SK-N-SH (cell line): Measurements from ENCODE around the gene MAP3K13. TPM values are rescaled to one million over a fixed set of nuclear protein-coding genes. Genes with fewer than 3 reads are reported as not detected.

Experiments used
- CTCF ChIA-PET: fragments of 300-600, 350-600 bp; formaldehyde crosslinking; extraction: SDS; loops from one replicate; lab custom pipeline; 2021; lab: Yijun Ruan, JAX
- POLR2A ChIA-PET: fragments of 350-600 bp; sonication (Branson Sonifier 250); formaldehyde crosslinking; extraction: SDS; loops from one replicate; lab custom pipeline; 2020; ENCODE audit warnings: antibody characterized with exemption, inconsistent platforms; lab: Yijun Ruan, JAX
- DNase-seq: peaks from one replicate; pipeline ENCODE4 v3.0.0; 2012
- H2AFZ ChIP-seq: fragments of 200-600 bp; sonication (generic); 2 replicates; pipeline ENCODE4 v1.8.1; 2016; ENCODE audit warnings: antibody characterized with exemption, mild to moderate bottlenecking, low read depth
- H3F3A ChIP-seq: fragments of 200-600 bp; sonication (generic); replicated peaks from 2 replicates; pipeline ENCODE3; 2016; ENCODE audit warnings: antibody characterized with exemption, mild to moderate bottlenecking; ENCODE audit not compliant: insufficient read depth
- H3K27ac ChIP-seq, 2 experiments: fragments of 200-500 bp in 1 of 2; fragments of 200-600 bp in 1 of 2; sonication (Bioruptor generic) in 1 of 2; sonication (generic), shearing (Covaris generic) in 1 of 2; 2 replicates each; pipeline versions ENCODE4 v1.5.1 to v1.6.1; 2014 to 2016; ENCODE audit warnings: low read depth in 2 of 2, inconsistent platforms in 1 of 2, low read length in 1 of 2, mild to moderate bottlenecking in 1 of 2, mixed read lengths in 1 of 2
- H3K27me3 ChIP-seq: fragments of 200-600 bp; sonication (generic), shearing (Covaris generic); 2 replicates; pipeline ENCODE4 v1.6.1; 2016; ENCODE audit warnings: mixed run types; ENCODE audit not compliant: insufficient read depth
- H3K36me3 ChIP-seq, 2 experiments: fragments of 200-500 bp in 1 of 2; fragments of 200-600 bp in 1 of 2; sonication (Bioruptor generic) in 1 of 2; sonication (generic) in 1 of 2; replicated peaks in 1 of 2; 2 replicates each; pipeline versions ENCODE3 to v1.5.1; 2014 to 2016; ENCODE audit warnings: low read length in 1 of 2, mild to moderate bottlenecking in 1 of 2; ENCODE audit not compliant: insufficient read depth in 2 of 2, control insufficient read depth in 1 of 2
- H3K4me1 ChIP-seq, 2 experiments: fragments of 200-500 bp in 1 of 2; fragments of 200-600 bp in 1 of 2; sonication (Bioruptor generic) in 1 of 2; sonication (generic), shearing (Covaris generic) in 1 of 2; 2 replicates each; pipeline versions ENCODE4 v1.5.1 to v1.6.1; 2014 to 2016; ENCODE audit warnings: low read depth in 1 of 2, low read length in 1 of 2, mixed run types in 1 of 2; ENCODE audit not compliant: insufficient read depth in 2 of 2, control insufficient read depth in 1 of 2
- H3K4me2 ChIP-seq: fragments of 200-600 bp; sonication (generic), shearing (Covaris generic); 2 replicates; pipeline ENCODE4 v1.6.1; 2017; ENCODE audit warnings: mixed run types
- H3K4me3 ChIP-seq, 2 experiments: fragments of 200-500 bp in 1 of 2; fragments of 200-600 bp in 1 of 2; sonication (Bioruptor generic) in 1 of 2; sonication (generic), shearing (Covaris generic) in 1 of 2; 2 replicates each; pipeline versions ENCODE4 v1.5.1 to v1.8.1; 2014 to 2016; ENCODE audit warnings: low read depth in 2 of 2, inconsistent platforms in 1 of 2, low read length in 1 of 2, mild to moderate bottlenecking in 1 of 2, mixed read lengths in 1 of 2, moderate library complexity in 1 of 2
- H3K79me2 ChIP-seq: fragments of 200-600 bp; sonication (generic); 2 replicates; pipeline ENCODE4 v1.8.1; 2017; ENCODE audit warnings: mild to moderate bottlenecking; ENCODE audit not compliant: insufficient read depth
- H3K9ac ChIP-seq: fragments of 200-600 bp; sonication (generic); 2 replicates; pipeline ENCODE4 v1.6.1; 2017; ENCODE audit warnings: mixed run types
- H3K9me2 ChIP-seq: fragments of 200-600 bp; sonication (generic); 2 replicates; pipeline ENCODE4 v1.6.1; 2017; ENCODE audit warnings: mixed run types
- H3K9me3 ChIP-seq: fragments of 200-600 bp; sonication (generic); 2 replicates; pipeline ENCODE4 v1.6.1; 2017; ENCODE audit warnings: mixed run types, mild to moderate bottlenecking, moderate library complexity
- H4K20me1 ChIP-seq: fragments of 200-600 bp; sonication (generic); 2 replicates; pipeline ENCODE4 v1.6.1; 2017; ENCODE audit warnings: mild to moderate bottlenecking, mixed run types; ENCODE audit not compliant: insufficient read depth
- CHD2 ChIP-seq: fragments of 150-350 bp; IDR thresholded peaks from 2 replicates; pipeline ENCODE4 v1.6.1; 2018; ENCODE audit warnings: low read length; ENCODE audit not compliant: partially characterized antibody
- ELF1 ChIP-seq: IDR thresholded peaks from 2 replicates; pipeline ENCODE4 v1.4.0; 2012
- EP300 ChIP-seq, 2 experiments: IDR thresholded peaks; 2 replicates each; pipeline versions ENCODE4 v1.4.0 to v1.6.1; 2012; ENCODE audit warnings: borderline replicate concordance in 1 of 2, low read depth in 1 of 2, low read length in 1 of 2
- GABPA ChIP-seq: IDR thresholded peaks from 2 replicates; pipeline ENCODE4 v1.4.0; 2012; ENCODE audit warnings: low read depth, mild to moderate bottlenecking
- JUND ChIP-seq: IDR thresholded peaks from 2 replicates; pipeline ENCODE4 v1.4.0; 2012
- MEF2A ChIP-seq: IDR thresholded peaks from 2 replicates; pipeline ENCODE4 v1.4.0; 2012; ENCODE audit warnings: low read depth, borderline replicate concordance
- NRF1 ChIP-seq: IDR thresholded peaks from 2 replicates; pipeline ENCODE4 v1.6.1; 2012; ENCODE audit warnings: low read depth, mild to moderate bottlenecking, low read length
- PBX3 ChIP-seq: IDR thresholded peaks from 2 replicates; pipeline ENCODE4; 2012
- RAD21 ChIP-seq: IDR thresholded peaks from 2 replicates; pipeline ENCODE4 v1.6.1; 2012; ENCODE audit warnings: mild to moderate bottlenecking, low read length
- RFX5 ChIP-seq: IDR thresholded peaks from 2 replicates; pipeline ENCODE4 v1.6.1; 2012; ENCODE audit warnings: mild to moderate bottlenecking, improper control_type of control experiment, low read length
- SMC3 ChIP-seq: IDR thresholded peaks from 2 replicates; pipeline ENCODE4 v1.6.1; 2012; ENCODE audit warnings: low read depth, low read length, improper control_type of control experiment
- TCF12 ChIP-seq: IDR thresholded peaks from 2 replicates; pipeline ENCODE4 v1.4.0; 2012
- TEAD4 ChIP-seq: IDR thresholded peaks from 2 replicates; pipeline ENCODE4 v1.4.0; 2012; ENCODE audit warnings: mild to moderate bottlenecking, borderline replicate concordance; ENCODE audit not compliant: insufficient read depth
- USF1 ChIP-seq: IDR thresholded peaks from 2 replicates; pipeline ENCODE4 v1.4.0; 2012; ENCODE audit warnings: low read depth, borderline replicate concordance
- USF2 ChIP-seq: fragments of 150-350 bp; IDR thresholded peaks from 2 replicates; pipeline ENCODE4 v1.6.1; 2017; ENCODE audit warnings: antibody characterized with exemption, low read length, low read depth, borderline replicate concordance
- YY1 ChIP-seq: IDR thresholded peaks from 2 replicates; pipeline ENCODE4 v1.4.0; 2012; ENCODE audit warnings: low read depth, mild to moderate bottlenecking
- ZBTB33 ChIP-seq: IDR thresholded peaks from 2 replicates; pipeline ENCODE4 v1.4.0; 2012; ENCODE audit warnings: low read depth, borderline replicate concordance
- WGBS: methylation state at CpG from one replicate; pipeline ENCODE4 v1.1.6; 2017; ENCODE audit warnings: low lambda C conversion rate; 5-methylcytosine and 5-hydroxymethylcytosine counted together
- polyA plus RNA-seq, 3 experiments: library from polyadenylated mRNA; depleted of rRNA; stranded (reverse); fragments of >200 nt; gene quantifications; 2 replicates each; pipeline ENCODE4 v1.2.3, GENCODE V29; 2012
- TF ChIP-seq, protein P1 (sequence below): fragments of 150-350 bp; IDR thresholded peaks from 2 replicates; pipeline ENCODE4 v1.6.1; 2016; ENCODE audit warnings: mild to moderate bottlenecking, low read depth, low read length
- TF ChIP-seq, protein P2 (sequence below): fragments of 200-600 bp; sonication (generic); IDR thresholded peaks from 2 replicates; pipeline ENCODE4 v1.6.1; 2017; ENCODE audit warnings: antibody characterized with exemption, mild to moderate bottlenecking, moderate library complexity

MAP3K13 gene
- polyA plus RNA-seq, 1 of the 3 experiments (the other 2 are of a cell fraction) = 9.1 TPM

GRCh38 chr3:185351396-185351795, 11.5 kb upstream of the MAP3K13 start:
- Histone ChIP-seq H3K9me2 (no peaks in the 10 kb centered on the region), H3K4me1 (no peaks in the 10 kb centered on the region; a peak in 1 of 4 replicates), H3K36me3 (no peaks in the 10 kb centered on the region), H3K79me2 (no peaks in the 10 kb centered on the region), H2AFZ (no peak overlapping the region), H3K27me3 (no peaks in the 10 kb centered on the region), H3K4me3 (no peak overlapping the region), H3K4me2 (no peak overlapping the region), H4K20me1 (no peaks in the 10 kb centered on the region), H3K9ac (no peak overlapping the region), H3K27ac (no peak overlapping the region), H3F3A (peaks cover 3% of the 10 kb centered on the region), H3K9me3 (no peaks in the 10 kb centered on the region)
- CTCF ChIA-PET = interaction anchor here (1.6 to 5.1 kb wide), 2 partner anchors 43 to 209 kb away, joined by 4 to 26 read pairs; no protein-coding TSS in a partner anchor
- TF ChIP-seq RFX5 (no peak), TEAD4 (no peak), EP300 (IDR thresholded peaks at IDR 0.05; ENCODE audit: borderline replicate concordance in 1 of 2, low read depth in 1 of 2, low read length in 1 of 2) (no peak), SMC3 (no peak), PBX3 (no peak), ELF1 (no peak)
- no peak for DNase-seq
- WGBS = 77% methylated on average over 2 of the region's 2 CpGs
- POLR2A ChIA-PET = no interaction called here

GRCh38 chr3:185353225-185353624, 9.7 kb upstream of the MAP3K13 start:
- H4K20me1 ChIP-seq = no peaks in the 10 kb centered on the region
- no peaks in the 10 kb centered on the region for H3K79me2 ChIP-seq
- H3K27me3 ChIP-seq = no peaks in the 10 kb centered on the region
- no peaks in the 10 kb centered on the region for H3K9me3 ChIP-seq
- no peak overlapping the region for H3K4me3 ChIP-seq
- H3K27ac ChIP-seq = no peak overlapping the region
- no peak overlapping the region for H2AFZ ChIP-seq
- no peaks in the 10 kb centered on the region for H3K9me2 ChIP-seq
- ChIA-PET POLR2A (no interaction called here), CTCF (interaction anchor here (0.7 to 5.1 kb wide), 11 partner anchors 10 to 222 kb away, joined by 3 to 26 read pairs (median 4); partner anchors contain the start of gene MAP3K13)
- no peaks in the 10 kb centered on the region for H3K36me3 ChIP-seq
- H3F3A ChIP-seq = peaks cover 3% of the 10 kb centered on the region
- no peak overlapping the region for H3K9ac ChIP-seq
- 87% methylated on average over 5 of the region's 5 CpGs for WGBS
- no peaks in the 10 kb centered on the region; a peak in 1 of 4 replicates for H3K4me1 ChIP-seq
- DNase-seq = no peak
- H3K4me2 ChIP-seq = no peak overlapping the region
- TF ChIP-seq USF2 (no peak), JUND (no peak), NRF1 (no peak), MEF2A (no peak), YY1 (no peak), TCF12 (no peak), CHD2 (no peak), PBX3 (no peak), GABPA (no peak), SMC3 (no peak), ZBTB33 (no peak), ELF1 (no peak), RAD21 (no peak), USF1 (no peak)
- TF ChIP-seq, protein P1, sequence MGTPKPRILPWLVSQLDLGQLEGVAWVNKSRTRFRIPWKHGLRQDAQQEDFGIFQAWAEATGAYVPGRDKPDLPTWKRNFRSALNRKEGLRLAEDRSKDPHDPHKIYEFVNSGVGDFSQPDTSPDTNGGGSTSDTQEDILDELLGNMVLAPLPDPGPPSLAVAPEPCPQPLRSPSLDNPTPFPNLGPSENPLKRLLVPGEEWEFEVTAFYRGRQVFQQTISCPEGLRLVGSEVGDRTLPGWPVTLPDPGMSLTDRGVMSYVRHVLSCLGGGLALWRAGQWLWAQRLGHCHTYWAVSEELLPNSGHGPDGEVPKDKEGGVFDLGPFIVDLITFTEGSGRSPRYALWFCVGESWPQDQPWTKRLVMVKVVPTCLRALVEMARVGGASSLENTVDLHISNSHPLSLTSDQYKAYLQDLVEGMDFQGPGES = no peak
- TF ChIP-seq, protein P2, sequence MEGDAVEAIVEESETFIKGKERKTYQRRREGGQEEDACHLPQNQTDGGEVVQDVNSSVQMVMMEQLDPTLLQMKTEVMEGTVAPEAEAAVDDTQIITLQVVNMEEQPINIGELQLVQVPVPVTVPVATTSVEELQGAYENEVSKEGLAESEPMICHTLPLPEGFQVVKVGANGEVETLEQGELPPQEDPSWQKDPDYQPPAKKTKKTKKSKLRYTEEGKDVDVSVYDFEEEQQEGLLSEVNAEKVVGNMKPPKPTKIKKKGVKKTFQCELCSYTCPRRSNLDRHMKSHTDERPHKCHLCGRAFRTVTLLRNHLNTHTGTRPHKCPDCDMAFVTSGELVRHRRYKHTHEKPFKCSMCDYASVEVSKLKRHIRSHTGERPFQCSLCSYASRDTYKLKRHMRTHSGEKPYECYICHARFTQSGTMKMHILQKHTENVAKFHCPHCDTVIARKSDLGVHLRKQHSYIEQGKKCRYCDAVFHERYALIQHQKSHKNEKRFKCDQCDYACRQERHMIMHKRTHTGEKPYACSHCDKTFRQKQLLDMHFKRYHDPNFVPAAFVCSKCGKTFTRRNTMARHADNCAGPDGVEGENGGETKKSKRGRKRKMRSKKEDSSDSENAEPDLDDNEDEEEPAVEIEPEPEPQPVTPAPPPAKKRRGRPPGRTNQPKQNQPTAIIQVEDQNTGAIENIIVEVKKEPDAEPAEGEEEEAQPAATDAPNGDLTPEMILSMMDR = no peak
